ENCODE results near the gene SERPINB3. TPM values are rescaled to one million over a fixed set of nuclear protein-coding genes. Genes with fewer than 3 reads are reported as not detected.

The SERPINB3 gene
- total RNA-seq, 4 donors from 2014 or later, result not detected

DNA sequence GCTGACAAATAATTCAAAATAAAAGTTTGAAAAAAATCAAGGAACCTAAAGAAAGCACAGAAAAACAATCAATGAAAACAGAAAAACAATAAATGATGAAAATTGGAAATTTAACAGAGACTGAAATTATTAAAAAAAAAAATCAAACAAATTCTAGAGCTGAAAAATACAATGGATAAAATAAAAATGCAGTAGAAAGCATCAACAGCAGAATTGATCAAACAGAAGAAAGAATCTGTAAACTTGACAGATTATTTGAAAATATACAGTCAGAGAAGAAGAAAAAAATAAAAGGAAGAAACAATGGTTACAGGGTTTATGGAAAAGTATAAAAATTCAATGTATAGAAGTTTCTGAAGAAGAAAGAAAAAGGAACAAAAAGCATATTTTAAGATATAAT lies 33.9 kb downstream of the SERPINB3 start:
- H3K4me1 ChIP-seq, result no peaks in the 10 kb centered on the region
- intact Hi-C loops (cut with DNase I; ENCODE audit: low total_unique reads) (no loop called here), in situ Hi-C loops (cut with MboI; ENCODE audit: low pct_ligation_motif_present in 1 of 4, low pct_unique_long_range_greater_than_20kb in 1 of 4, low sequenced_read_pairs in 3 of 4) (no loop called here)
- H3K27me3 ChIP-seq, result no peaks in the 10 kb centered on the region
- no peak overlapping the region for H3K4me3 ChIP-seq
- H3K36me3 ChIP-seq, result no peaks in the 10 kb centered on the region
- DNase-seq, result no peak
- H3K27ac ChIP-seq, result no peak overlapping the region
- TF ChIP-seq POLR2A (IDR thresholded peaks at IDR 0.05) (no peak), POLR2AphosphoS5 (IDR thresholded peaks at IDR 0.05) (no peak), EP300 (IDR thresholded peaks at IDR 0.05; ENCODE audit: low read depth) (no peak)
- TF ChIP-seq, protein P1, sequence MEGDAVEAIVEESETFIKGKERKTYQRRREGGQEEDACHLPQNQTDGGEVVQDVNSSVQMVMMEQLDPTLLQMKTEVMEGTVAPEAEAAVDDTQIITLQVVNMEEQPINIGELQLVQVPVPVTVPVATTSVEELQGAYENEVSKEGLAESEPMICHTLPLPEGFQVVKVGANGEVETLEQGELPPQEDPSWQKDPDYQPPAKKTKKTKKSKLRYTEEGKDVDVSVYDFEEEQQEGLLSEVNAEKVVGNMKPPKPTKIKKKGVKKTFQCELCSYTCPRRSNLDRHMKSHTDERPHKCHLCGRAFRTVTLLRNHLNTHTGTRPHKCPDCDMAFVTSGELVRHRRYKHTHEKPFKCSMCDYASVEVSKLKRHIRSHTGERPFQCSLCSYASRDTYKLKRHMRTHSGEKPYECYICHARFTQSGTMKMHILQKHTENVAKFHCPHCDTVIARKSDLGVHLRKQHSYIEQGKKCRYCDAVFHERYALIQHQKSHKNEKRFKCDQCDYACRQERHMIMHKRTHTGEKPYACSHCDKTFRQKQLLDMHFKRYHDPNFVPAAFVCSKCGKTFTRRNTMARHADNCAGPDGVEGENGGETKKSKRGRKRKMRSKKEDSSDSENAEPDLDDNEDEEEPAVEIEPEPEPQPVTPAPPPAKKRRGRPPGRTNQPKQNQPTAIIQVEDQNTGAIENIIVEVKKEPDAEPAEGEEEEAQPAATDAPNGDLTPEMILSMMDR (IDR thresholded peaks at IDR 0.05), result no peak
- H3K9me3 ChIP-seq, result peaks cover 6 to 7% of the 10 kb centered on the region in 2 donors

DNA sequence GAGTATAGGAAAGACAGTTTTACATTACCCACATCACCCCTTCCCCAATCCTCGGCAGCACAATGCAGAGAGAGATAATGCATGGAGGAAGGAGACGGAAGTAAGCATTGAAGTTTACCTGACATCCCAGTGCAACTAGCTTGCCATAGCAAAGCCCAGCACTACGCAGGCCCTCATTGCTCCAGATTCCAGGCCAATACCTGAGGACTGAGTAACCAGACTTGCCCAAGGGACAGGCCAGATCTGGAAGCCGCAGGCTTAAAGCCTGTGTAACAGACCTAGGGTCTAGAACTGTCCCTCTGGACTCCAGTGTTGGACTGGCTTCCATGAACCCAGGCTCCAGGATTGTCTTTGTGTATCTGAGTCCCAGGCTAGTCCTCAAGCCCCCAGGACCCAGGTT lies 35.3 kb downstream of the SERPINB3 start:
- DNase-seq, result no peak
- Histone ChIP-seq H3K36me3 (no peaks in the 10 kb centered on the region), H3K27ac (no peak overlapping the region), H3K27me3 (no peaks in the 10 kb centered on the region), H3K9me3 (peaks cover 4 to 7% of the 10 kb centered on the region in 2 donors), H3K4me3 (no peak overlapping the region), H3K4me1 (no peaks in the 10 kb centered on the region)
- 72 to 90% methylated on average over 3 to 4 of the region's 4 CpGs for WGBS, 2 donors (ENCODE audit: low coverage in 1 of 2)
- TF ChIP-seq POLR2AphosphoS5 (IDR thresholded peaks at IDR 0.05) (no peak), EP300 (IDR thresholded peaks at IDR 0.05; ENCODE audit: low read depth) (no peak), POLR2A (IDR thresholded peaks at IDR 0.05) (no peak)
- TF ChIP-seq, protein P1 (IDR thresholded peaks at IDR 0.05), result no peak
- in situ Hi-C loops (cut with MboI; ENCODE audit: low pct_ligation_motif_present in 1 of 4, low pct_unique_long_range_greater_than_20kb in 1 of 4, low sequenced_read_pairs in 3 of 4) (no loop called here), intact Hi-C loops (cut with DNase I; ENCODE audit: low total_unique reads) (no loop called here)

DNA sequence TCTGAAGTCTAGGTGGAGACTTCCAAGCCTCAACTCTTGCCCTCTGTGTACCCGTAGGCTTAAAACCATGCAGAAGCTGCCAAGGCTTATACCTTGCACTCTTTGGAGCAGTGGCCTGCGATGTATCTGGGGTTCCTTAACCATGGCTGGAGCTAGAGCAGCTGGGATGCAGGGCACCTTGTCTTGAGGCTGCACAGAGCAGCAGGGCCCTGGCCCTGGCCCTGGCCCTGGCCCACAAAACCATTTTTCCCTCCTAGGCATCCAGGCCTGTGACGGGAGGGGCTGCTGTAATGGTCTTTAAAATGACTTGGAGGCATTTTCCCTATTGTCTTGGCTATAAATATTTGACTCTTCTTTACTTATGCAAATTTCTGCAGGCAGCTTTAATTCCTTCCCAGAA lies 36.8 kb downstream of the SERPINB3 start:
- intact Hi-C loops (cut with DNase I; ENCODE audit: low total_unique reads), result no loop called here
- Histone ChIP-seq H3K4me1 (no peaks in the 10 kb centered on the region), H3K27me3 (no peaks in the 10 kb centered on the region), H3K36me3 (no peaks in the 10 kb centered on the region), H3K4me3 (no peak overlapping the region), H3K9me3 (peaks cover 7 to 11% of the 10 kb centered on the region in 2 donors), H3K27ac (no peak overlapping the region)
- WGBS, 2 donors (ENCODE audit: low coverage in 1 of 2), result 90% methylated on average over 3 of the region's 3 CpGs; no CpG with 5 or more reads in 1 of the 2 donors
- no peak for DNase-seq
- no peak for TF ChIP-seq POLR2AphosphoS5 (IDR thresholded peaks at IDR 0.05)
- in situ Hi-C loops (cut with MboI; ENCODE audit: low pct_ligation_motif_present in 1 of 4, low pct_unique_long_range_greater_than_20kb in 1 of 4, low sequenced_read_pairs in 3 of 4), result no loop called here

DNA sequence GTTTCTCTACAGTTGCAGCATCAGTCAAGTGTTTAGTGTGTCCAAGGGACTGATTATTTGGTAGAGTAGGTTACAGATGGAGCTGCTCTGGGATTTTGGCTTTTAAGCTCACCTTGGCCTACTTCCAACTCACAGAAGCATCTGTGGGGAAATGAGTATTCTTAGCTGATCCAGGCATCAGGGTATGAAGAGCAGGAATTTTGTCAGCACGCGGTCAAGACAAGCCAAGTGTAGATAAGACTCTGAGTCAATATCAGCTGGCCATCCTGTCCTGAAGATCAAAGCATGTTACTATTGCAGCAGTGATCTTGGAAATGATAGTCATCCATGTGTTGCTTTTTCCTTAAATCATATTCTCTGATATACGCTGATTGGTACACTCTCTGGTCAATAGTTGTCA lies 42.0 kb downstream of the SERPINB3 start:
- H3K4me3 ChIP-seq, result no peak overlapping the region
- in situ Hi-C loops (cut with MboI; ENCODE audit: low pct_ligation_motif_present in 1 of 4, low pct_unique_long_range_greater_than_20kb in 1 of 4, low sequenced_read_pairs in 3 of 4), result no loop called here
- intact Hi-C loops (cut with DNase I; ENCODE audit: low total_unique reads), result no loop called here

DNA sequence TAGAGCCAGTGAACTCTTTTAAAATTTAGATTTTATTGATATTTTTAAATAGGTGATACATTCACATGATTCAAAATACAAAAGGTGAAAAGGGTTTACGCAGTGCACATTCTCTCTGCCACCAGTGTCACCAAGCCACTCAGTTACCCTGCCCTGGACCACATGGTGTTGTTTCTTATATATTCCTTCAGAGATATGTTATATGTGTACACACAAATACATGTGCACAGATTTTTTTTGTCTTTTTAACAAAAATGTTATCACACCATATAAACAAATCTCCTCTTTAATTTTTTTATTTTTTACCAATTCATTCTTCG lies 43.8 kb downstream of the SERPINB3 start:
- no peak for DNase-seq
- no peaks in the 10 kb centered on the region for H3K27me3 ChIP-seq
- intact Hi-C loops (cut with DNase I; ENCODE audit: low total_unique reads) (no loop called here), in situ Hi-C loops (cut with MboI; ENCODE audit: low pct_ligation_motif_present in 1 of 4, low pct_unique_long_range_greater_than_20kb in 1 of 4, low sequenced_read_pairs in 3 of 4) (no loop called here)
- TF ChIP-seq POLR2AphosphoS5 (IDR thresholded peaks at IDR 0.05), result no peak
- TF ChIP-seq EP300 (IDR thresholded peaks at IDR 0.05; ENCODE audit: low read depth), result no peak
- TF ChIP-seq POLR2A (IDR thresholded peaks at IDR 0.05), result no peak
- TF ChIP-seq, protein P1 (IDR thresholded peaks at IDR 0.05), result no peak
- WGBS, 2 donors (ENCODE audit: low coverage in 1 of 2), result 63 to 72% methylated on average over 2 of the region's 2 CpGs
- H3K4me3 ChIP-seq, result no peak overlapping the region
- no peaks in the 10 kb centered on the region for H3K36me3 ChIP-seq
- no peak overlapping the region for H3K27ac ChIP-seq
- peaks cover 0 to 7% of the 10 kb centered on the region in 2 donors for H3K9me3 ChIP-seq
- H3K4me1 ChIP-seq, result peaks cover 0 to 4% (median 0%) of the 10 kb centered on the region in 4 donors

More for the DNA sequence above, 42.0 kb downstream of the SERPINB3 start:
- H3K27ac ChIP-seq, result no peak overlapping the region
- WGBS, 2 donors (ENCODE audit: low coverage in 1 of 2), result 60 to 91% methylated on average over 1 to 3 of the region's 3 CpGs
- peaks cover 0 to 4% (median 0%) of the 10 kb centered on the region in 4 donors for H3K4me1 ChIP-seq
- DNase-seq, result no peak
- no peak for TF ChIP-seq POLR2AphosphoS5 (IDR thresholded peaks at IDR 0.05)
- TF ChIP-seq, protein P1 (IDR thresholded peaks at IDR 0.05), result no peak
- no peak for TF ChIP-seq EP300 (IDR thresholded peaks at IDR 0.05; ENCODE audit: low read depth)
- TF ChIP-seq POLR2A (IDR thresholded peaks at IDR 0.05), result no peak
- no peaks in the 10 kb centered on the region for H3K27me3 ChIP-seq
- H3K36me3 ChIP-seq, result no peaks in the 10 kb centered on the region
- peaks cover 0 to 8% of the 10 kb centered on the region in 2 donors for H3K9me3 ChIP-seq

Data from transverse colon (tissue), 4 donors.